Muscle of back (tissue), 11 donors: ENCODE measurements around the gene SLC24A4. TPM values are rescaled to one million over a fixed set of nuclear protein-coding genes. Genes with fewer than 3 reads are reported as not detected.
"Not testable (repeated sequence)": the region's sequence is repeated elsewhere in the genome, so short reads cannot be mapped to it uniquely, and the experiment has no call there.

Experiments
- DNase-seq, 3 donors: peaks; one replicate each; pipeline versions ENCODE4 v3.0.0 to v3.0.0-alpha.2; 2013
- polyA plus RNA-seq, 10 donors: library from polyadenylated mRNA; unstranded; fragments of 120-200 nt; gene quantifications; one replicate each; pipeline ENCODE4 v1.2.1, GENCODE V29; 2013; ENCODE audit not compliant: insufficient read length in 10 of 10

The SLC24A4 gene
- polyA plus RNA-seq, 10 donors = 1.1 to 7.4 (median 2.7) TPM

GRCh38 chr14:92400579-92401444 is 77.8 kb downstream of the SLC24A4 start:
- peak in 1 of 3 donors; percentile 42 for DNase-seq

- no peak for DNase-seq
Measured at GRCh38 chr14:92401561-92401960, 78.6 kb downstream of the SLC24A4 start.

DNA sequence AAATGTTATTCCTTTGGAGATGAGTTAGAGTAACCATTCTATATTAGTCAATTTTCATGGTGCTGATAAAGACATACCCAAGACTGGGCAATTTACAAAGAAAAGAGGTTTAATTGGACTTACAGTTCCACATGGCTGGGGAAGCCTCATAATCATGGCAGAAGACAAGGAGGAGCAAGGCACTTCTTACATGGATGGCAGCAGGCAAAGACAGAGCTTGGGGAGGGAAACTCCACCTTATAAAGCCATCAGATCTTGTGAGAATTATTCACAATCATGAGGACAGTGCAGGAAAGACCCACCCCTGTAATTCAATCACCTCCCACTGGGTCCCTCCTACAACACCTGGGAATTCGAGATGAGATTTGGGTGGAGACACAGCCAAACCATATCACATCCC is 79.5 kb downstream of the SLC24A4 start:
- not testable (repeated sequence) for DNase-seq

GRCh38 chr14:92404018-92404417 is 81.1 kb downstream of the SLC24A4 start:
- no peak for DNase-seq

DNA sequence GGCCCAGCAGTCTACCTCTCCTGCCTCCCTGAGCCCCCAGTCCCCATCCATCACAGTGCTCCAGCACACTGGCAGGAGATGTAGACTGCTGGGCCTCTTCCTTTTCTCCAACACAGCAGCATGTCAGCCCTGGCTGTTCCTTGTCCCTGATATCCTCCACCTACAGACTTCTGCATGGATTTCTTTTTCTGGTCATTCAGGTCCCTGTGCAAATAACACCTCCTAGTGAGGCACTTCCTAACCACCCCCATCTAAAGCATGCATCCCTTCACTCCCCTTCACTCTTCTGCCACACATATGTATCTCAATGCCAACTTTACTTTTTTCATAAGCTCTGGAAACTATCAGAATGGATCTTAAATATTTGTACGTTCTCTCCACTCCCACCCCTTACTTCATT is 81.5 kb downstream of the SLC24A4 start:
- DNase-seq = peak in 1 of 3 donors; percentile 54

DNA sequence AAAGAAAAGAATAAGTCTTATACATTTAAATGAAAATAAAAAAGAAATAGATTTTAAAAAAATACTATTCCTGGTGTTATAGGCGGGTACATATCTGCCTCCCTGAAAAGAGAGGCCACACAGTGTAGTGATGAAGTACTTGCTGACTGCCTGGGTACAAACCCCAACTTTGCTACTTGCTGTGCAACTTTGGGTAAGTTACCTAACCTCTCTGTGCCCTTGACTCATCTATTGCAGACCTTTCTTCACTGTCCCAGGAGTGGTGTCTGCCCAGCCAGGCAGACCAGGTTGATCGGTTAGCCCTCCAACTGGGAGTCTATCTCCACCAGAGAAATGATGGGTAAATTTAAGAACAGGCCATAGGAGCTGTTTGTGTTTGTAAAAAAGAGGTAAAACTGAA is 82.0 kb downstream of the SLC24A4 start:
- DNase-seq = no peak

DNA sequence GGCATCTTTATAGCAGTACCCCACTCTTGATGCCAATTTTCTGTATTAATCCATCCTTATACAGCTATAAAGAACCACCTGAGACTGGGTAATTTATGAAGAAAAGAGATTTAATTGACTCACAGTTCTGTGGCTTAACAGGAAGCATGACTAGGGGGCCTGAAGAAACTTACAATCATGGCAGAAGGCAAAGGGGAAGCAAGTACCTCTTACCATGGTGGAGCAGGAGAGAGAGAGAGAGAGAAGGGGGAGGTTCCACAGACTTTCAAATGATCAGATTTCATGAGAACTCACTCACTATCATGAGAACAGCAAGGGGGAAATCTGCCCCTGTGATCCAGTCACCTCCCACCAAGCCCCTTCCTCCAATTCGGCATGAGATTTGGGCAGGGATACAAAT is 84.4 kb downstream of the SLC24A4 start:
- no peak for DNase-seq

- peak; percentile 87 to 97 (median 94) for DNase-seq
Measured at GRCh38 chr14:92409043-92409442, 86.1 kb downstream of the SLC24A4 start.

GRCh38 chr14:92411135-92411534 is 88.2 kb downstream of the SLC24A4 start:
- peak in 1 of 3 donors; percentile 38 for DNase-seq

GRCh38 chr14:92411941-92412340 is 89.0 kb downstream of the SLC24A4 start:
- peak in 1 of 3 donors; percentile 25 for DNase-seq

DNA sequence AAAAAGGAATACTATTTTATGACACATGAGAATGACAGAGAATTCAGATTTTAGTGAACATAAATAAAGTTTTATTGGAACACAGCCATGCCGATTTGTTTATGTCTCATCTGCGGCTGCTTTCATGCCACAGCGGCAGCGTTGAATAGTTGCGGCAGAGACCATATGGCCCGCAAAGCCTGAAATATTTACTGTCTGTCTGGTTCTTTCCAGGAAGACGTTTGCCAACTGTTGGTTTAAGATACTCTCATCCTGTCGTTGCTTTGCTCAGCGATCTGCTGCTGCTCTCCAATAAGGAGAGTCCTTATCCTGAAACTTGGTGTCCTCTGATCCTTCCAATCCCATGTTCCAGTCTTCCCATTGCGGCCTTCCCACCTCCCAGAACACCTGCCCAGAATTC is 89.9 kb downstream of the SLC24A4 start:
- no peak for DNase-seq

DNA sequence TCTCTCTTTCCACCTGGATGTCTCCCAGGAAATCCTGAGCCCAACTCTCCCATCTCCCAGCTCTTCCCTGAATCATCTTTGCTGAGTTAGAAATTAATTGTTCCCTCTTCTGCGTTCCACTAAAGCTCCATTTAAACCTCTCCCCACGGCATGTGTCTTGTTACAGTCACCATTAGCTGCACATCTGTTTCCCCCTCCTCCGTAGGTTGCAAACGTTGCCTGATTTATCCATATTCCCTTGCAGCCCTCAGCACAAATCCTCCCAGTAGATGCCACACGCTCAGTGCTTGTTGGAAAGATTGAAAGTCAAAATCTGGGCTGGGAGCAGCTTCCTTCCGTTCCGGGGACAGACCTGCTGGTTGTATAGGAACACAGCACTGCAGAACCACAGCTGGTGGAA is 90.4 kb downstream of the SLC24A4 start:
- peak in 2 of 3 donors; percentile 49 to 80 for DNase-seq

- DNase-seq = peak in 2 of 3 donors; percentile 63 to 75
Measured at GRCh38 chr14:92414690-92415445, 91.9 kb downstream of the SLC24A4 start.

- peak in 1 of 3 donors; percentile 35 for DNase-seq
Measured at GRCh38 chr14:92415969-92416368, 93.0 kb downstream of the SLC24A4 start.

GRCh38 chr14:92416544-92416943 is 93.6 kb downstream of the SLC24A4 start:
- peak in 2 of 3 donors; percentile 57 to 75 for DNase-seq

DNA sequence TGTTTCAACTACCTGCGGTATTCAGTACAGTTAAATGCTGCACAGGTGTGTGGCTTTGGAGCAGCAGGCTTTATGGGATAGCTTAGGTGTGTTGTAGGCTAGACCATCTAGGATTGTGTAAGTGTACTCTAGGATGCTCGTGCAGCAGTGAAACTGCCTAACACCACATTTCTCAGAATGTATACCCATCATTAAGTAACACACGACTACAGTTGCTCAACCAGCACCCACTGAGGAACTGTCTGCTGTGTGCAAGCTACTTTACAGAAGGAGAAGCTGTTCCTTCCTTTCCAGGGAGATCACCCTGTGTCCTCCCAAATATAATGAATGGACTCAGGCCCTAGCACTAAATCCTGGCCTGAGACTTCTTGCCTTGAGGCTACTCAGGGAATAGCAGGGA is 94.8 kb downstream of the SLC24A4 start:
- peak in 1 of 3 donors; percentile 29 for DNase-seq

- DNase-seq = peak in 1 of 3 donors; percentile 17
Measured at GRCh38 chr14:92421751-92422150, 98.8 kb downstream of the SLC24A4 start.

DNA sequence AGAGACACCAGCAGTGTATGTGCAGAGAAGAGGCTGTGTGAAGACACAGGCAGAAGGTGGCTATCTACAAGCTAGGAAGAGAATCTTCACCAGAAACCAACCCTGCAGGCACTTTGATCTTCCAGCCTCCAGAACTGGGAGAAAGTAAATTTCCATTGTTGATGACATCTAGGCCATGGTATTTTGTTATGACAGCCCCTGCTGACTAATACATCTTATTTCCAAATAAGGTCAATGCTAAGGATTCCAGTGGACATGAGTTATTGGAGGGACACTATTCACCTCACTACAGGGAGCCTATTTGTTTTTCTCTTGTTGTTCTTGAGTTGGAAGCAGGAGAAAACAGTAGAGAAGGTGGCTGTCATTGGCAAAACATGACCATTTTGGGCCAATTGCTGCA is 102.1 kb downstream of the SLC24A4 start:
- DNase-seq = no peak

- peak in 2 of 3 donors; percentile 46 to 70 for DNase-seq
Measured at GRCh38 chr14:92426237-92426636, 103.3 kb downstream of the SLC24A4 start.

DNA sequence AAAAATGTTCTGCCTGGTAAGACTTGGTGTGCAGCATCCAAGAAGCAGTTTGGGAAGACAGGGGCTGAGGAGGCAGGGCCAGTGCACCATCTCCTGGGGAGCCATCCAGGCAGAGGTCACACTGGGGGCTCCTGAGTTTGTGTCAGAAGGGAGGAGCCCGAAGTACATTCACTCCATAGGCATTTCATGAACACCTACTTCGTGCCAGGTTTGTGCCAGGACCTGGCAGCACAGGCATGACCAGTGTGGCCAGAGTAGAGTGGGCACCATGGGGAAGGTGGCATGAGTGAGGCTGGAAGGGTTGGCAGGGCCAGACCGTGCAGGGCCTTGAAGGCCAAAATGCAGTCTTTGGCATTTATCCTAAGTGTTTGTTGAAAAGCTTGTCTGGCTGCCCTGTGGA is 104.1 kb downstream of the SLC24A4 start:
- DNase-seq = peak in 1 of 3 donors; percentile 28

DNA sequence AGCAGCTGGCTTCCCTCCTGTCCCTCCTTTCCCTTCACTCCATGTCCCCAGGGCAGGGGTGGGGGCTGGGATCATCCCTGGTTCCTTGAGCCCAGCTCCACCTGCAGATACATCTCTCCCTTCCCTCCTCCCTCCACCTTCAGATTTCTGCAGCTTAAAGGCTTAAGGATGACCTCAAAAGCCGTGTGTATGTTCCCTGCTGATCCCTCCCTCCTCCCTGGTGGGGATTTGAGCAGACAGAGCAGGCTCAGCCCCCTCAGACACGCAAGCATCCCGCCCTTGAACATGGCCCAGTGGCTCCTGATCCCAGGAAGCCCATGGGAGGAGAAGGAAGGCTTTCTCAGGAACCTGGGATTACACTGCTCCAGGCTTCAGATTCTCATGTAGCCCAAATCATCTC is 107.7 kb downstream of the SLC24A4 start:
- DNase-seq = peak in 1 of 3 donors; percentile 39

- DNase-seq = peak in 1 of 3 donors; percentile 48
Measured at GRCh38 chr14:92431199-92431725, 108.3 kb downstream of the SLC24A4 start.
